Measurements from ENCODE around the gene ZMIZ2.

ZMIZ2 gene

GRCh38 chr7:44755698-44756627 is 7.3 kb downstream of the ZMIZ2 start:
- DNase-seq (ENCODE audit: low read depth, low spot score) = no peak

GRCh38 chr7:44756904-44757303 is 8.3 kb downstream of the ZMIZ2 start:
- DNase-seq (ENCODE audit: low read depth, low spot score) = no peak

GRCh38 chr7:44757311-44757710 is 8.7 kb downstream of the ZMIZ2 start:
- DNase-seq (ENCODE audit: low read depth, low spot score) = no peak

GRCh38 chr7:44757739-44758138 is 9.1 kb downstream of the ZMIZ2 start:
- no peak for DNase-seq (ENCODE audit: low read depth, low spot score)

GRCh38 chr7:44759246-44759645 is 10.6 kb downstream of the ZMIZ2 start:
- DNase-seq (ENCODE audit: low read depth, low spot score) = no peak

- DNase-seq (ENCODE audit: low read depth, low spot score) = no peak
Observed at GRCh38 chr7:44760034-44760580, 11.5 kb downstream of the ZMIZ2 start.

- DNase-seq (ENCODE audit: low read depth, low spot score) = no peak
Observed at GRCh38 chr7:44761207-44762161, 12.8 kb downstream of the ZMIZ2 start.

- no peak for DNase-seq (ENCODE audit: low read depth, low spot score)
Observed at GRCh38 chr7:44762300-44762699, 13.7 kb downstream of the ZMIZ2 start.

GRCh38 chr7:44762726-44763522 is 14.3 kb downstream of the ZMIZ2 start:
- no peak for DNase-seq (ENCODE audit: low read depth, low spot score)

- no peak for DNase-seq (ENCODE audit: low read depth, low spot score)
Observed at GRCh38 chr7:44764081-44764480, 15.4 kb downstream of the ZMIZ2 start.

GRCh38 chr7:44764665-44765578 is 16.3 kb downstream of the ZMIZ2 start:
- DNase-seq (ENCODE audit: low read depth, low spot score) = no peak

GRCh38 chr7:44765579-44766415 is 17.1 kb downstream of the ZMIZ2 start:
- DNase-seq (ENCODE audit: low read depth, low spot score) = no peak

- no peak for DNase-seq (ENCODE audit: low read depth, low spot score)
Observed at GRCh38 chr7:44766416-44766801, 17.8 kb downstream of the ZMIZ2 start.

- no peak for DNase-seq (ENCODE audit: low read depth, low spot score)
Observed at GRCh38 chr7:44767134-44767911, 18.7 kb downstream of the ZMIZ2 start.

- DNase-seq (ENCODE audit: low read depth, low spot score) = no peak
Observed at GRCh38 chr7:44767912-44768627, 19.4 kb downstream of the ZMIZ2 start.

- no peak for DNase-seq (ENCODE audit: low read depth, low spot score)
Observed at GRCh38 chr7:44768628-44769371, 20.2 kb downstream of the ZMIZ2 start.

GRCh38 chr7:44769376-44769775 is 20.7 kb downstream of the ZMIZ2 start:
- no peak for DNase-seq (ENCODE audit: low read depth, low spot score)

All from activated naive CD8-positive, alpha-beta T cell treated with anti-CD3 and anti-CD28 coated beads, Interleukin-2, amount 50 U/mL, for 16 hours (primary cell).